GM12878 (cell line): ENCODE results near the gene PHF2. TPM values are rescaled to one million over a fixed set of nuclear protein-coding genes. Genes with fewer than 3 reads are reported as not detected.

Experiments used
- ATAC-seq: fragments of 200-7000 bp; cut with Tn5 transposase; 3 replicates; pipeline ENCODE4 v1.9.1; 2020; ENCODE audit warnings: mild to moderate bottlenecking, moderate library complexity
- BruUV-seq: library from RNA; stranded (reverse); fragments of 400-500 nt; replicated peaks from 2 replicates; lab custom pipeline; 2021; lab: Mats Ljungman, UMichigan
- CTCF ChIA-PET: fragments of 300-600 bp; sonication (Branson Sonifier 250); formaldehyde crosslinking; extraction: SDS; loops from one replicate; lab custom pipeline; 2021; ENCODE audit warnings: inconsistent platforms; lab: Yijun Ruan, JAX
- POLR2A ChIA-PET: fragments of 350-600 bp; formaldehyde crosslinking; extraction: SDS; loops from one replicate; lab custom pipeline; 2021; ENCODE audit warnings: inconsistent platforms; lab: Charles Lee
- RAD21 ChIA-PET: fragments of 300-600 bp; sonication (Branson Sonifier 250); formaldehyde crosslinking; loops from one replicate; lab custom pipeline; 2023; ENCODE audit warnings: antibody characterized with exemption; ENCODE audit not compliant: unreplicated experiment; lab: Charles Lee
- SMC1A ChIA-PET: fragments of 300-600 bp; sonication (Branson Sonifier 250); formaldehyde crosslinking; loops from one replicate; lab custom pipeline; 2023; ENCODE audit not compliant: unreplicated experiment, uncharacterized antibody; lab: Charles Lee
- DNase-seq: peaks from one replicate; pipeline ENCODE4 v3.0.0-alpha.2; 2011; ENCODE audit warnings: low read depth, low spot score
- FAIRE-seq: peaks from 3 replicates; lab custom pipeline; 2011; peaks lifted over from hg19 to GRCh38; lab: Jason Lieb, UNC
- H2AFZ ChIP-seq: 2 replicates; pipeline ENCODE4 v1.6.0; 2011; ENCODE audit warnings: low read depth, low read length, control low read depth; ENCODE audit not compliant: control insufficient read depth
- H3K27ac ChIP-seq: 2 replicates; pipeline ENCODE4 v1.5.1; 2011; ENCODE audit warnings: control low read depth; ENCODE audit not compliant: control insufficient read depth, insufficient read depth
- H3K27me3 ChIP-seq, 2 experiments: replicated peaks in 1 of 2; 2 replicates each; pipeline versions ENCODE4 v1.6.0 to v1.6.1; 2011; ENCODE audit warnings: low read length in 1 of 2; ENCODE audit not compliant: control insufficient read depth in 2 of 2, insufficient read depth in 2 of 2
- H3K36me3 ChIP-seq, 2 experiments: 2 replicates each; pipeline ENCODE4 v1.5.1; 2011; ENCODE audit warnings: low read length in 1 of 2; ENCODE audit not compliant: control insufficient read depth in 2 of 2, insufficient read depth in 2 of 2
- H3K4me1 ChIP-seq: 2 replicates; pipeline ENCODE4 v1.6.1; 2011; ENCODE audit warnings: mild to moderate bottlenecking, low read length, moderate library complexity, mixed read lengths; ENCODE audit not compliant: control insufficient read depth, insufficient read depth
- H3K4me2 ChIP-seq: 2 replicates; pipeline ENCODE4 v1.6.0; 2011; ENCODE audit warnings: control low read depth; ENCODE audit not compliant: control insufficient read depth, insufficient read depth
- H3K4me3 ChIP-seq: fragments of 200-600 bp; sonication (generic); 2 replicates; pipeline ENCODE4 v1.5.1; 2016
- H3K79me2 ChIP-seq: 2 replicates; pipeline ENCODE4 v1.6.0; 2011; ENCODE audit warnings: low read length; ENCODE audit not compliant: control insufficient read depth, insufficient read depth
- H3K9ac ChIP-seq: 2 replicates; pipeline ENCODE4 v1.8.0; 2011; ENCODE audit warnings: low read length, control low read depth, mixed read lengths; ENCODE audit not compliant: control insufficient read depth, insufficient read depth
- H3K9me3 ChIP-seq: replicated peaks from 3 replicates; pipeline ENCODE4 v1.5.1; 2011; ENCODE audit warnings: mild to moderate bottlenecking, low read length; ENCODE audit not compliant: control insufficient read depth, insufficient read depth
- H4K20me1 ChIP-seq: 2 replicates; pipeline ENCODE4 v1.6.0; 2011; ENCODE audit not compliant: control insufficient read depth, insufficient read depth
- ASH2L ChIP-seq: fragments of 300-600, 200-600 bp; sonication (generic); IDR thresholded peaks from 2 replicates; pipeline ENCODE4 v1.6.1; 2017; ENCODE audit warnings: low read depth, mild to moderate bottlenecking, borderline replicate concordance
- IKZF2 ChIP-seq, 2 experiments: fragments of 450-650 bp; IDR thresholded peaks; 2 replicates each; pipeline ENCODE4 v1.6.1; 2017; ENCODE audit warnings: mild to moderate bottlenecking in 2 of 2, moderate library complexity in 2 of 2
- IRF3 ChIP-seq: fragments of 450-650 bp; IDR thresholded peaks from 2 replicates; pipeline ENCODE4 v1.6.1; 2014; ENCODE audit warnings: mild to moderate bottlenecking
- JUND ChIP-seq: IDR thresholded peaks from 2 replicates; pipeline ENCODE4 v1.6.1; 2012; ENCODE audit warnings: low read depth, mild to moderate bottlenecking, low read length, improper control_type of control experiment, moderate library complexity
- MLLT1 ChIP-seq: fragments of 450-650 bp; IDR thresholded peaks from 2 replicates; pipeline ENCODE4 v1.6.1; 2016; ENCODE audit warnings: mild to moderate bottlenecking
- NFXL1 ChIP-seq: fragments of 450-650 bp; IDR thresholded peaks from 2 replicates; pipeline ENCODE4 v1.6.1; 2017; ENCODE audit warnings: antibody characterized with exemption, mild to moderate bottlenecking, borderline replicate concordance
- NFYA ChIP-seq: IDR thresholded peaks from 2 replicates; pipeline ENCODE4 v1.6.1; 2011; ENCODE audit warnings: low read depth, mild to moderate bottlenecking, low read length, improper control_type of control experiment, borderline replicate concordance
- RUNX3 ChIP-seq: IDR thresholded peaks from 2 replicates; pipeline ENCODE4 v1.6.1; 2012; ENCODE audit warnings: low read length, inconsistent platforms
- WGBS: methylation state at CpG from one replicate; pipeline ENCODE4 v1.1.6; 2016; ENCODE audit warnings: low lambda C conversion rate; ENCODE audit not compliant: insufficient replicate concordance, insufficient coverage; ENCODE audit errors: missing lambda C conversion rate; 5-methylcytosine and 5-hydroxymethylcytosine counted together
- in situ Hi-C: fragments of 300-500 bp; cut with MboI; formaldehyde crosslinking; loops from 9 replicates; pipeline ENCODE4 v1.14.3; 2018; ENCODE audit warnings: mixed read lengths
- intact Hi-C: fragments of 100-400 bp; cut with micrococcal nuclease; formaldehyde crosslinking; loops from one replicate; pipeline ENCODE4 v1.14.2; 2022; ENCODE audit not compliant: unreplicated experiment
- polyA plus RNA-seq, 11 experiments: library from polyadenylated mRNA; depleted of rRNA in 4 of 11; unstranded in 6 of 11; stranded (reverse) in 5 of 11; fragments of >200 nt; fragmentation: Nextera tagmentation in 4 of 11; fragmentation: Illumina TruSeq in 1 of 11; extraction: Ambion mirVana in 4 of 11; extraction: Trizol in 1 of 11; gene quantifications; 1 replicate in 1 of 11; 2 replicates in 10 of 11; pipeline versions ENCODE4 v1.2.1 to v1.2.3, GENCODE V29; 2011 to 2016; ENCODE audit warnings: inconsistent platforms in 2 of 11, missing spikeins in 2 of 11, low read depth in 1 of 11
- total RNA-seq, 4 experiments: library from RNA; depleted of rRNA in 3 of 4; stranded (reverse); fragments of >200 nt in 3 of 4; fragmentation: Illumina TruSeq in 1 of 4; extraction: Trizol in 1 of 4; gene quantifications; 2 replicates each; pipeline versions ENCODE4 v1.2.1 to v1.2.3, GENCODE V29; 2013 to 2021
- TF ChIP-seq, protein P1 (sequence below): IDR thresholded peaks from 2 replicates; pipeline ENCODE4 v1.6.1; 2012; ENCODE audit warnings: mild to moderate bottlenecking, low read depth, low read length
- TF ChIP-seq, protein P2 (sequence below): IDR thresholded peaks from 2 replicates; pipeline ENCODE4 v1.6.1; 2011; ENCODE audit warnings: borderline replicate concordance, low read depth, mild to moderate bottlenecking, moderate library complexity, low read length; ENCODE audit not compliant: insufficient read depth, poor library complexity, severe bottlenecking

PHF2 gene
- total and polyA plus RNA-seq, 10 of the 15 experiments (the other 5 are each of a cell fraction or from before 2014, with no cell fraction given), result 0.34 to 13.3 (median 5.5) TPM

- intact Hi-C loops, result no loop called here
- no peak for FAIRE-seq
- TF ChIP-seq NFYA (no peak), NFXL1 (no peak), JUND (no peak), RUNX3 (no peak), ASH2L (no peak), IKZF2 (IDR thresholded peaks at IDR 0.05) (no peak), MLLT1 (no peak), IRF3 (no peak)
- TF ChIP-seq, protein P1, sequence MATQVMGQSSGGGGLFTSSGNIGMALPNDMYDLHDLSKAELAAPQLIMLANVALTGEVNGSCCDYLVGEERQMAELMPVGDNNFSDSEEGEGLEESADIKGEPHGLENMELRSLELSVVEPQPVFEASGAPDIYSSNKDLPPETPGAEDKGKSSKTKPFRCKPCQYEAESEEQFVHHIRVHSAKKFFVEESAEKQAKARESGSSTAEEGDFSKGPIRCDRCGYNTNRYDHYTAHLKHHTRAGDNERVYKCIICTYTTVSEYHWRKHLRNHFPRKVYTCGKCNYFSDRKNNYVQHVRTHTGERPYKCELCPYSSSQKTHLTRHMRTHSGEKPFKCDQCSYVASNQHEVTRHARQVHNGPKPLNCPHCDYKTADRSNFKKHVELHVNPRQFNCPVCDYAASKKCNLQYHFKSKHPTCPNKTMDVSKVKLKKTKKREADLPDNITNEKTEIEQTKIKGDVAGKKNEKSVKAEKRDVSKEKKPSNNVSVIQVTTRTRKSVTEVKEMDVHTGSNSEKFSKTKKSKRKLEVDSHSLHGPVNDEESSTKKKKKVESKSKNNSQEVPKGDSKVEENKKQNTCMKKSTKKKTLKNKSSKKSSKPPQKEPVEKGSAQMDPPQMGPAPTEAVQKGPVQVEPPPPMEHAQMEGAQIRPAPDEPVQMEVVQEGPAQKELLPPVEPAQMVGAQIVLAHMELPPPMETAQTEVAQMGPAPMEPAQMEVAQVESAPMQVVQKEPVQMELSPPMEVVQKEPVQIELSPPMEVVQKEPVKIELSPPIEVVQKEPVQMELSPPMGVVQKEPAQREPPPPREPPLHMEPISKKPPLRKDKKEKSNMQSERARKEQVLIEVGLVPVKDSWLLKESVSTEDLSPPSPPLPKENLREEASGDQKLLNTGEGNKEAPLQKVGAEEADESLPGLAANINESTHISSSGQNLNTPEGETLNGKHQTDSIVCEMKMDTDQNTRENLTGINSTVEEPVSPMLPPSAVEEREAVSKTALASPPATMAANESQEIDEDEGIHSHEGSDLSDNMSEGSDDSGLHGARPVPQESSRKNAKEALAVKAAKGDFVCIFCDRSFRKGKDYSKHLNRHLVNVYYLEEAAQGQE, result no peak
- TF ChIP-seq, protein P2, sequence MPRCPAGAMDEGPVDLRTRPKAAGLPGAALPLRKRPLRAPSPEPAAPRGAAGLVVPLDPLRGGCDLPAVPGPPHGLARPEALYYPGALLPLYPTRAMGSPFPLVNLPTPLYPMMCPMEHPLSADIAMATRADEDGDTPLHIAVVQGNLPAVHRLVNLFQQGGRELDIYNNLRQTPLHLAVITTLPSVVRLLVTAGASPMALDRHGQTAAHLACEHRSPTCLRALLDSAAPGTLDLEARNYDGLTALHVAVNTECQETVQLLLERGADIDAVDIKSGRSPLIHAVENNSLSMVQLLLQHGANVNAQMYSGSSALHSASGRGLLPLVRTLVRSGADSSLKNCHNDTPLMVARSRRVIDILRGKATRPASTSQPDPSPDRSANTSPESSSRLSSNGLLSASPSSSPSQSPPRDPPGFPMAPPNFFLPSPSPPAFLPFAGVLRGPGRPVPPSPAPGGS, result no peak
Measured at GRCh38 chr9:93613174-93613573, 36.8 kb downstream of the PHF2 start.

More at GRCh38 chr9:93613174-93613573, 36.8 kb downstream of the PHF2 start:
- no TSS peak for BruUV-seq
- Histone ChIP-seq H3K27me3 (no peaks in the 10 kb centered on the region), H3K27ac (peak overlapping the region; percentile 1; the same call in 1 of the 2 replicates), H3K9ac (no peak overlapping the region), H3K4me3 (no peak overlapping the region), H3K36me3 (no peaks in the 10 kb centered on the region), H3K4me1 (peaks cover 3% of the 10 kb centered on the region; the same call in 1 of the 2 replicates), H2AFZ (no peak overlapping the region), H4K20me1 (no peaks in the 10 kb centered on the region), H3K79me2 (no peaks in the 10 kb centered on the region; the same call in 1 of the 2 replicates), H3K9me3 (peaks cover 7% of the 10 kb centered on the region; the same call in 2 of the 3 replicates), H3K4me2 (no peak overlapping the region)
- ATAC-seq (no peak), DNase-seq (no peak)
- RAD21 ChIA-PET, result interaction anchor here (0.5 kb wide), 1 partner anchor 333 kb away, joined by 4 read pairs; no protein-coding TSS in a partner anchor
- SMC1A ChIA-PET, result no interaction called here
- in situ Hi-C loops, result no loop called here
- 81% methylated on average over 5 of the region's 5 CpGs for WGBS
- CTCF ChIA-PET, result no interaction called here
- POLR2A ChIA-PET, result no interaction called here
